GM12872 (cell line): ENCODE measurements around the gene TRIM68.
A peak's percentile ranks its signal among the peaks of the same experiment; 100 is the strongest.

Experiments used
- CTCF ChIP-seq: IDR thresholded peaks from 3 replicates; pipeline ENCODE4 v1.5.1; 2011; ENCODE audit warnings: low read depth, mild to moderate bottlenecking, low read length, moderate library complexity; ENCODE audit not compliant: insufficient read depth

The TRIM68 gene

GRCh38 chr11:4576880-4577279 is 31.2 kb downstream of the TRIM68 start:
- TF ChIP-seq CTCF, result no peak

DNA sequence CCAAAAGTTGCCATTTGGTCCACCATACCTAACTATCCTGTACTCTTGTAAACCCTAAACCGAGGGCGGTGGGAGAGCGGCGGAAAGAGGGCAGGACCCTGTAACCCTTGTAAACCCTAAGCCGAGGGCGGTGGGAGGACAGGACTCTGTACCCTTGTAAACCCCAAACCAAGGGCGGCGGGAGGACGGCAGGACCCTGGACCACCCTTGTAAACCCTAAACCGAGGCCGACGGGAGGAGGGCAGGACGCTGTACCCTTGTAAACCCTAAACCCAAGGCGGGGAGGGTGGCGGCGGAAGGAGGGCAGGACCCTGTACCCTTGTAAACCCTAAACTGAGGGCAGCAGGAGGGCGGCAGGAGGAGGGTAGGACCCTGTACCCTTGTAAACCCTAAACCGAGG is 39.0 kb downstream of the TRIM68 start:
- TF ChIP-seq CTCF, result no peak

DNA sequence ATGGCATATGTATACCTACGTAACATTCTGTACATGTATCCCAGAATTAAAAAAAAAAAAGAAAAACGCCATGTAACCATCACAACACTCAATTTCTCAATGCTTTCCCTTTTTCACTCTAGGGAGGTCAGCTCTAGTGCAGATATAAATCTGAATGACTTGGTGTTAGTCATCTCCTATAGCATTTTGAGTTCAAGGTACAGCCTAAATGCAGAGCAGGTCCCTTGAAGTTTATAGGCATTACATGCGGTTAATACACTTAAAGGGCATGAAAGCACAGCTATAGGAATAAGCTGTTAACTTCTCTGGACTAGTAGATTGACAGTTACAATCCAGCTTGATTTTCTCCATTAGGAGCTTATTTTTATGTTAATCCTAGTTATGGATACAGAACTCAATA is 42.7 kb downstream of the TRIM68 start:
- no peak for TF ChIP-seq CTCF

GRCh38 chr11:4560467-4560866 is 47.6 kb downstream of the TRIM68 start:
- no peak for TF ChIP-seq CTCF

- no peak for TF ChIP-seq CTCF
Measured at GRCh38 chr11:4559527-4560440, 48.2 kb downstream of the TRIM68 start.

DNA sequence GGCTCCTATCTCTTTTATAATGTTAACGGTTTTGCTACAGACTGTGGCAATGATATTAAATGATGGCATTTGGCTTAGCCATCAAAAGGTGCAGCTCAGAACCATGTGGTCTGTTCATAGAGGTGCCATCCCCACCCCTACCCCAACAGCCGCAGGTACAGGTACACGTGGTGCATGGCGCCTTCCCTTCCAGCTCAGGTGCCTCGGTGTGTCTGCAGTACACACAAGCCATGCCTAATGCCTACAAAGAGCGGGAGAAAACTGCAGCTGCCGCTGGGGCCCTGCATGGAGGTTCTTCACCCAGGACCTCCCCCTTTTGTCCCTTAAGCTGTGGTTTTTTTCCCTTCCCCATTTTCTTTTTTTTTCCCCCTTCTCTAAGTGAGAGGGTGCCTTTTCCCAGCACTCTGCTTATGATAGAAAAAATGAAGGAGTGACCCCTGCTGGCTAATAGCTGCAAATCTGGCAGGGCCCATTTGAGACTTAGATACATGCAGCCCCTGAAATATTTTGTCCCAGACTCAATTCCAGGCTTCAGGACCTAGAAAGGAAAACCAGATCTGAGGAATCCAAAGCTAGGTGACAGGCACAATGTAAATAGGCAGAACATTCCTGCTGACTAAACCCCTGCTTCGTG is 56.6 kb downstream of the TRIM68 start:
- peak; percentile 48 for TF ChIP-seq CTCF
